Esophagus squamous epithelium (tissue), 4 donors: ENCODE measurements around the gene S100A7A.
"Not testable (repeated sequence)": the region's sequence is repeated elsewhere in the genome, so short reads cannot be mapped to it uniquely, and the experiment has no call there.

Experiments
- CTCF ChIP-seq, 6 experiments: fragments of 450-650 bp in 4 of 6; fragments of 200-600 bp in 2 of 6; sonication (generic) in 2 of 6; IDR thresholded peaks; one replicate each; pipeline ENCODE4 v1.5.1; 2016 to 2019; ENCODE audit warnings: antibody characterized with exemption in 6 of 6, mild to moderate bottlenecking in 4 of 6, moderate library complexity in 4 of 6
- POLR2A ChIP-seq, 4 donors: fragments of 450-650 bp; IDR thresholded peaks; one replicate each; pipeline ENCODE4 v1.6.1; 2017; ENCODE audit warnings: antibody characterized with exemption in 4 of 4, mild to moderate bottlenecking in 4 of 4, moderate library complexity in 3 of 4

- TF ChIP-seq CTCF, POLR2A (IDR thresholded peaks at IDR 0.05): not testable (repeated sequence)
Measured at GRCh38 chr1:153448851-153449250, 32.5 kb downstream of the S100A7A start.
